ENCODE results near the gene KCNA3. TPM values are rescaled to one million over a fixed set of nuclear protein-coding genes. Genes with fewer than 3 reads are reported as not detected.

KCNA3 gene
- total and polyA plus RNA-seq, 2 of the 4 experiments (the other 2 are of a cell fraction): under 0.01 to 0.09 TPM

DNA sequence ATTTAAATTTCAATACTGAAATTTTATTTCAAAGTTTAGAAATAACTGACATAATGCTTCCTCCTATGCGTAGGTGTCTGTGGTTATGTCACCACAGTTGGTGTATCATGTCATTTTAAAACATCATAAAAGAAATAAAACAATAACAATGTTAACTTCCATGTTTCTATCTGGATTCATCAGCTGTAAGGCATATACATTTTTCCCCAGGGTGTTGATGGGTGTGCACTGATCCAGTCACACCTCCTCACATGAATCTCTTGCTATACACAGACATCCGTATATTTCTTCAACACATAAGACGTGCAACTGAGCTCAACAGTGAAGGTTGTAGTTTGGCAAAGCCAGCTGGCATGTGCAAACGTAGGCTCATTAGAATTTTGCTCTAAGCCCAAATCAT lies 6.2 kb downstream of the KCNA3 start:
- DNase-seq: no peak
- CTCF ChIA-PET: no interaction called here

More for the DNA sequence above, 6.2 kb downstream of the KCNA3 start:
- Histone ChIP-seq H3K4ac (ENCODE audit: low read depth, low read length) (no peak overlapping the region), H3K9ac (ENCODE audit: low read depth, low read length) (no peak overlapping the region), H3K9me1 (ENCODE audit: insufficient read depth, low read length) (no peaks in the 10 kb centered on the region), H4K5ac (ENCODE audit: low read depth, low read length) (no peak overlapping the region), H3K27ac (ENCODE audit: insufficient read depth, low read length) (no peak overlapping the region), H4K8ac (ENCODE audit: low read depth in 2 of 2, low read length in 2 of 2) (no peak overlapping the region), H2BK15ac (ENCODE audit: low read depth, low read length) (no peak overlapping the region), H2BK120ac (ENCODE audit: low read depth, low read length) (no peak overlapping the region), H3K18ac (ENCODE audit: low read depth, low read length) (no peak overlapping the region), H4K20me1 (ENCODE audit: insufficient read depth, low read length) (no peaks in the 10 kb centered on the region), H3K36me3 (ENCODE audit: control insufficient read depth, insufficient read depth, low read length) (no peaks in the 10 kb centered on the region), H3K23ac (ENCODE audit: low read depth, low read length) (no peak overlapping the region), H3K4me1 (ENCODE audit: control insufficient read depth, insufficient read depth, low read length) (no peaks in the 10 kb centered on the region; the same call in 1 of the 2 replicates), H2BK20ac (ENCODE audit: low read depth, low read length) (no peak overlapping the region), H2AFZ (replicated peaks; ENCODE audit: low read length, poor library complexity) (no peak overlapping the region), H3K4me2 (ENCODE audit: low read depth, low read length) (no peak overlapping the region), H3K14ac (replicated peaks; ENCODE audit: low read depth, low read length) (no peak overlapping the region), H3K27me3 (ENCODE audit: control insufficient read depth, insufficient read depth, low read length) (peaks cover 1% of the 10 kb centered on the region), H3K79me1 (ENCODE audit: low read depth in 1 of 2, low read length in 2 of 2) (no peaks in the 10 kb centered on the region; a peak in 1 of 4 replicates), H3K9me3 (ENCODE audit: control insufficient read depth, insufficient read depth, low read length) (peaks cover 1% of the 10 kb centered on the region; the same call in 1 of the 2 replicates), H3K4me3 (ENCODE audit: insufficient read depth, low read depth, low read length) (no peak overlapping the region), H2AK5ac (ENCODE audit: low read depth, low read length) (no peak overlapping the region), H4K91ac (ENCODE audit: insufficient read depth, low read depth, low read length) (no peak overlapping the region), H2AK9ac (replicated peaks; ENCODE audit: low read depth, low read length, poor library complexity) (no peak overlapping the region), H3K56ac (ENCODE audit: extremely low read depth, insufficient read depth, low read length) (no peak overlapping the region), H2BK5ac (ENCODE audit: low read depth, low read length, poor library complexity, severe bottlenecking) (no peak overlapping the region)
- WGBS, 2 experiments (ENCODE audit: extremely low coverage in 2 of 2, insufficient read length in 1 of 2): no CpG with 5 or more reads among the region's 4 CpGs
- ATAC-seq (ENCODE audit: low read depth): no peak
- TF ChIP-seq RAD21 (IDR thresholded peaks at IDR 0.05; ENCODE audit: low read length) (no peak), CHD1 (IDR thresholded peaks at IDR 0.05; ENCODE audit: low read depth, low read length) (no peak), NFE2L2 (IDR thresholded peaks at IDR 0.05; ENCODE audit: low read depth, low read length) (no peak), RFX5 (IDR thresholded peaks at IDR 0.05; ENCODE audit: low read depth, low read length) (no peak), FOS (IDR thresholded peaks at IDR 0.05; ENCODE audit: low read depth, low read length) (no peak), SMC3 (IDR thresholded peaks at IDR 0.05; ENCODE audit: low read depth, low read length) (no peak), MAZ (IDR thresholded peaks at IDR 0.05; ENCODE audit: borderline replicate concordance, low read depth, low read length) (no peak)
- TF ChIP-seq, protein P1, sequence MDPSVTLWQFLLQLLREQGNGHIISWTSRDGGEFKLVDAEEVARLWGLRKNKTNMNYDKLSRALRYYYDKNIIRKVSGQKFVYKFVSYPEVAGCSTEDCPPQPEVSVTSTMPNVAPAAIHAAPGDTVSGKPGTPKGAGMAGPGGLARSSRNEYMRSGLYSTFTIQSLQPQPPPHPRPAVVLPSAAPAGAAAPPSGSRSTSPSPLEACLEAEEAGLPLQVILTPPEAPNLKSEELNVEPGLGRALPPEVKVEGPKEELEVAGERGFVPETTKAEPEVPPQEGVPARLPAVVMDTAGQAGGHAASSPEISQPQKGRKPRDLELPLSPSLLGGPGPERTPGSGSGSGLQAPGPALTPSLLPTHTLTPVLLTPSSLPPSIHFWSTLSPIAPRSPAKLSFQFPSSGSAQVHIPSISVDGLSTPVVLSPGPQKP (IDR thresholded peaks at IDR 0.05; ENCODE audit: borderline replicate concordance, low read depth, low read length): no peak
- TF ChIP-seq, protein P2, sequence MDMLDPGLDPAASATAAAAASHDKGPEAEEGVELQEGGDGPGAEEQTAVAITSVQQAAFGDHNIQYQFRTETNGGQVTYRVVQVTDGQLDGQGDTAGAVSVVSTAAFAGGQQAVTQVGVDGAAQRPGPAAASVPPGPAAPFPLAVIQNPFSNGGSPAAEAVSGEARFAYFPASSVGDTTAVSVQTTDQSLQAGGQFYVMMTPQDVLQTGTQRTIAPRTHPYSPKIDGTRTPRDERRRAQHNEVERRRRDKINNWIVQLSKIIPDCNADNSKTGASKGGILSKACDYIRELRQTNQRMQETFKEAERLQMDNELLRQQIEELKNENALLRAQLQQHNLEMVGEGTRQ (IDR thresholded peaks at IDR 0.05; ENCODE audit: low read depth, low read length): no peak
- in situ Hi-C loops (cut with MboI; ENCODE audit: low sequenced_read_pairs) (no loop called here), dilution Hi-C loops (cut with HindIII; ENCODE audit: low sequenced_read_pairs, unreplicated experiment) (no loop called here), intact Hi-C loops (cut with micrococcal nuclease) (no loop called here)
- POLR2A ChIA-PET (ENCODE audit: unreplicated experiment): no interaction called here
- no TSS peak for BruUV-seq (replicated peaks)
